ENCODE results near the gene AKT3. TPM values are rescaled to one million over a fixed set of nuclear protein-coding genes. Genes with fewer than 3 reads are reported as not detected.

Gene AKT3
- polyA plus RNA-seq, 3 donors: 3.6 to 27.2 (median 8.0) TPM

- WGBS, 3 donors: 80 to 86% (median 83%) methylated on average over 4 of the region's 4 CpGs
Observed at GRCh38 chr1:243742819-243743218, 107.2 kb downstream of the AKT3 start.

DNA sequence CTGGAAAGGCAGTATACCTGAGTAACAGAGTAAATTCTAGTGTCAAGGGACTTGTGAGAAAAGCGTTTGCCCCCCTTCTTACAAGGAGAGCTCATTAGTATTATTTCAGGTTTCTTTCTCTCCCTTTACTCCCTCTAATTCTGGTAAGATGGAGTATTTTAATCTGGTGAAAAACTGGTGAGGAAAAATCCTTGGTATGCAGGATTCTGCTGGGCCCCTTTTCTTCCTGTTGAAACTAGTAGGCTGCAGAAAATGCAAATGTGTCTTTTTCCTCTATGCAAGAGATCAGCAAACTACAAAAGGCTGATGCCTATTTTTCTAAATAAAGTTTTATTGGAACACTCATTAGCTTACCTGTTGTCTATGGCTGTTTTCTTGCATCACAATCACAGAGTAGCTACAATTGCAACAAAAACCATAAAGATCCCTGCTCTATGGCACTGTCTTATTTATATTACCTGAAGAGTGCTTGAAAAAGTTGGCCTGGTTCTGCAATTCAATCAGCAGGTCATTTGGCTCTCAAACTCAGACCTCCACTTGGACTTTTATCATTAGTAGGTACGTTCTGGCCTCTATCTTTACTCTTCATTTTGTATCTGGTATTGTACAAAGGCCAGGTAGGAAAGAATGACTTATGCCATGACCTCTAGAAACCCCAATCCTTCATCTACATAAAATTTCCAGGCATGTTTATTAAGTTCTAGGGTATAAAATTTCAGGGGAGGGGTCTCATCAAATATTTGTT is 109.6 kb downstream of the AKT3 start:
- no peak overlapping the region for H3K27ac ChIP-seq (ENCODE audit: low read depth, low read length)
- 78 to 93% (median 89%) methylated on average over 2 of the region's 2 CpGs for WGBS, 3 donors

More at GRCh38 chr1:243742819-243743218, 107.2 kb downstream of the AKT3 start:
- no peak overlapping the region for H3K27ac ChIP-seq (ENCODE audit: low read depth, low read length)

- H3K27ac ChIP-seq (ENCODE audit: low read depth, low read length): no peak overlapping the region
- 45 to 71% (median 54%) methylated on average over 3 of the region's 3 CpGs for WGBS, 3 donors
Observed at GRCh38 chr1:243739335-243740003, 110.6 kb downstream of the AKT3 start.

GRCh38 chr1:243738020-243738419 is 112.0 kb downstream of the AKT3 start:
- H3K27ac ChIP-seq (ENCODE audit: low read depth, low read length): no peak overlapping the region
- WGBS, 3 donors: 75 to 77% (median 77%) methylated on average over 1 of the region's 1 CpG

DNA sequence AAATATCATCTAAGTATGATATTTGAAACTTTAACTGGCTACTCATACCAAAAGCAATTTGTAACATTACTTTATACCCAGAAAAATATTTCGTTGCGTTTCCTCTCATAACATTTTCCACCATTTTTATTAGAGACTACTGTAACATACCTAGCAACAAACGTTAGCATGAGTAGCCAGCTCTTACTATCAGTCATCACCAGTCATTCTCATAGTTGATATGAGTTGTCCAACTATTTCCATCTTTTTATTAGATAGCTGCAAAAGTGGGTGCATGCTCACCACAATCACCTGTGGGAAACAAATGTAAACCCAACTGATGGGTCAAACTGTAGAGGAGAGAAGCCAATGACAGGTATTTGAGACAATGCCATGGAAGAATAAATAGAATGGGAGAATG is 114.6 kb downstream of the AKT3 start:
- WGBS, 3 donors: 88 to 94% (median 92%) methylated on average over 3 of the region's 3 CpGs
- no peak overlapping the region for H3K27ac ChIP-seq (ENCODE audit: low read depth, low read length)

- no peak overlapping the region for H3K27ac ChIP-seq (ENCODE audit: low read depth, low read length)
- 46 to 54% (median 51%) methylated on average over 2 of the region's 2 CpGs for WGBS, 3 donors
Observed at GRCh38 chr1:243734308-243734695, 115.7 kb downstream of the AKT3 start.

- WGBS, 3 donors: 87 to 91% (median 89%) methylated on average over 1 of the region's 1 CpG
- no peak overlapping the region for H3K27ac ChIP-seq (ENCODE audit: low read depth, low read length)
Observed at GRCh38 chr1:243733670-243734307, 116.3 kb downstream of the AKT3 start.

GRCh38 chr1:243732637-243733036 is 117.4 kb downstream of the AKT3 start:
- H3K27ac ChIP-seq (ENCODE audit: low read depth, low read length): no peak overlapping the region

DNA sequence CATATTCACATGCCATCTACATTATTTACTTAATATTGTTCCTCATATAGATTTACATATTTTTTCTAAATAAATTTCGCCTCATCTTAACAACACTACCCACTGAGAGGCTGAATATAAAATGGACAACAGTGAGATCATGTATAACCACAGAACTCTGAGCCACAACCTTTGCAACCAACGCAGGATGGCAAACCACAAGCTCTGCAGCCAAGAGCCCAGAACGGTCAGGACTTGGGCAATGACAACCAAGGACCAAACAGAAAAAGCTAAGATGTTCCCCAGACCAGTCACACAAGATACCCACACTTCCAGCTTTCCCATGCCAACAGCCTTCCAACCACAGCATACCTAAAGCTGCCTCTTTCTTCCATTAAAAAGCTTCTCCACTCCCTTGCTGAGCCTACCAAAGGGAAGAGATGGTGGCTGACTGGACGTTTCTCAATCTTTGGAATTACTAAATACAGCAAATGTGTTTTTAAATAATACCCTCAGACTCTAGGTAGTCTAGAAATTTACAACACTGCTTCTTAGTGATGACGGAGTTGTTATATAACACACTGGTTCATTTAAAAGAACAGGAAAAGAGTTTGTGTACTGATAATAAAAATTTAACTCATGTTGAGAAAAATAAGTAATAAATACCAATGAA is 117.9 kb downstream of the AKT3 start:
- WGBS, 3 donors: 53 to 75% (median 61%) methylated on average over 5 of the region's 5 CpGs
- H3K27ac ChIP-seq (ENCODE audit: low read depth, low read length): no peak overlapping the region

DNA sequence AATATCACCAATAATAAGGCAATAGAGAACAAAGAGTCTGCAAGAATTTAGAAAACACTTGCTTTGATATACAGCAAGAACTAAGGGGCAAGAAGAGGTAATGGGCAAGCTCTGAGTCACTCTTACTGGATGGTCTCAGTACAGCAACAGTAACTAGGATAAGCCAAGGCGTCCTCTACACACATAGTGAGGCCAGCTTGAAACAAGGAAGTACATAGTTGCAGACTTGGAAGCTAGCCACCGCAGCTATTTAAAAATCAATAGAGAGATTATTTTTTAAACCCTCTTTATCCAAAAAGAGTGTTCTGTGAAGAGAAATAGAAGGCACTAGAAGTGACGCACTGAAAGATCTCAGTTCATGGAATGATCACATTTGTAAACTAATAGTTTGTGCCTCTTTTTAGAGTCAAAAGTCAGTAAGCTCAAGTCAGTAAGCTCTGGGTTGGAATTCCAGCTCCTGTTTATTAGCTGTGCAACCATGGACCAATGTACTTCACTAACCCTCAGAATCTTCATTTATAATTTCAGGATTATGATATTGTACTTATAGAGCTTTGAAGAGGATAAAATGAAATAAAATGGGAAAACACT is 118.6 kb downstream of the AKT3 start:
- 21 to 53% (median 44%) methylated on average over 3 of the region's 3 CpGs for WGBS, 3 donors
- no peak overlapping the region for H3K27ac ChIP-seq (ENCODE audit: low read depth, low read length)

- WGBS, 3 donors: 82 to 93% (median 85%) methylated on average over 23 of the region's 23 CpGs
- no peak overlapping the region for H3K27ac ChIP-seq (ENCODE audit: low read depth, low read length)
Observed at GRCh38 chr1:243730487-243731150, 119.4 kb downstream of the AKT3 start.

DNA sequence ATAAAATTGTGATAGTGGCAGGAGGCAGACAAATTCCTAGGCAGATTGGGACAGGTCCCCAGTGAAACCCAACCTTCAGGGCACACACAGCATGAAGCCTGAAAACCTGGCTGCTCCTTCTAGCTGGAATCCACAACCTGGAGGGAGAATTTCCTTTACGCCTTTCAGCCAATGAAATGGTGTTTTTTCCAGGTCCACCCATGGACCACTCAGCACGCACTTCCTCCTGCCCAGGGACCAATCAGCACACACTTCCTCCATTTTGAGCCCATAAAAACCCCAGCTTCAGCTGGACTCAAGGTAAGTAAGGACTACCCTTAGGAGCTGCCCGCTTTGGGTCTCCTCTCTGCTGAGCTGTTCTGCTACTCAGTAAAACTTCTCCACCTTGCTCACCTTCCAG is 120.1 kb downstream of the AKT3 start:
- WGBS, 3 donors: 98 to 100% (median 100%) methylated on average over 3 of the region's 3 CpGs
- no peak overlapping the region for H3K27ac ChIP-seq (ENCODE audit: low read depth, low read length)

GRCh38 chr1:243727503-243728203 is 122.4 kb downstream of the AKT3 start:
- H3K27ac ChIP-seq (ENCODE audit: low read depth, low read length): no peak overlapping the region
- 83 to 90% (median 86%) methylated on average over 4 of the region's 4 CpGs for WGBS, 3 donors

GRCh38 chr1:243726806-243727502 is 123.1 kb downstream of the AKT3 start:
- no peak overlapping the region for H3K27ac ChIP-seq (ENCODE audit: low read depth, low read length)
- 73 to 86% (median 83%) methylated on average over 2 of the region's 2 CpGs for WGBS, 3 donors

GRCh38 chr1:243725846-243726245 is 124.2 kb downstream of the AKT3 start:
- WGBS, 3 donors: 83 to 95% (median 91%) methylated on average over 3 of the region's 3 CpGs
- no peak overlapping the region for H3K27ac ChIP-seq (ENCODE audit: low read depth, low read length)

DNA sequence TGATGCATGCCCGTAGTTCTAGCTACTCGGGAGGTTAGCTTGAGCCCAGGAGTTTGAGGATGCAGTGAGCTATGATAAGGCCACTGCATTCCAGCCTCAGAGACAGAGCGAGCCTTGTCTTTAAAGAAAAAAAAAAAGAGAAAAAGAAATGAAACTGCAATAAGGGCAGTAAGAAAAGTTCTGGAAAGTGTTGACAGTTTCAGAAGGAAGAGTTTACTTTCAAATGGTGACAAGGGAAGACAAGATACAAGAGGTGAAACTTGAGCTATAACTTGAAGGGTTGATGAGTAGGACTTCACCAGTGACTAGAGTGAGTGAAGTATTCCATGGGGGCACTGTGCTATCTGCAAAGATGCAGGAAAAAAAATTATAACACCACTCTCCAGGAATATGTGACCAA is 125.0 kb downstream of the AKT3 start:
- WGBS, 3 donors: 69 to 89% (median 79%) methylated on average over 3 of the region's 3 CpGs
- H3K27ac ChIP-seq (ENCODE audit: low read depth, low read length): no peak overlapping the region

GRCh38 chr1:243723458-243724043 is 126.5 kb downstream of the AKT3 start:
- H3K27ac ChIP-seq (ENCODE audit: low read depth, low read length): no peak overlapping the region
- 84 to 85% (median 84%) methylated on average over 3 of the region's 3 CpGs for WGBS, 3 donors

All from adipose tissue (tissue), 3 donors.